ENCODE results near the gene ARHGEF37. TPM values are rescaled to one million over a fixed set of nuclear protein-coding genes. Genes with fewer than 3 reads are reported as not detected.

ARHGEF37 gene, protein sequence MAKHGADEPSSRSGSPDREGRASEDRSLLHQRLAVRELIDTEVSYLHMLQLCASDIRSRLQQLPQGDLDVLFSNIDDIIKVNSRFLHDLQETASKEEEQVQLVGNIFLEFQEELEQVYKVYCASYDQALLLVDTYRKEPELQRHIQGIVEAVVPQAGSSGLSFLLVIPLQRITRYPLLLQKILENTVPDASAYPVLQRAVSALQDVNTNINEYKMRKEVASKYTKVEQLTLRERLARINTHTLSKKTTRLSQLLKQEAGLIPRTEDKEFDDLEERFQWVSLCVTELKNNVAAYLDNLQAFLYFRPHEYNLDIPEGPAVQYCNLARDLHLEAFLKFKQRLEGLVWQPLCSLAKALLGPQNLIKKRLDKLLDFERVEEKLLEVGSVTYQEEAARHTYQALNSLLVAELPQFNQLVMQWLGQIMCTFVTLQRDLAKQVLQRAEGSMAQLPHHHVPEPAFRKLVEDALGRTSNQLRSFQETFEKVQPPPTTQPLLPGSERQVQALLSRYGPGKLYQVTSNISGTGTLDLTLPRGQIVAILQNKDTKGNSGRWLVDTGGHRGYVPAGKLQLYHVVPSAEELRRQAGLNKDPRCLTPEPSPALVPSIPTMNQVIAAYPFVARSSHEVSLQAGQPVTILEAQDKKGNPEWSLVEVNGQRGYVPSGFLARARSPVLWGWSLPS
- total RNA-seq = 1.3 TPM

DNA sequence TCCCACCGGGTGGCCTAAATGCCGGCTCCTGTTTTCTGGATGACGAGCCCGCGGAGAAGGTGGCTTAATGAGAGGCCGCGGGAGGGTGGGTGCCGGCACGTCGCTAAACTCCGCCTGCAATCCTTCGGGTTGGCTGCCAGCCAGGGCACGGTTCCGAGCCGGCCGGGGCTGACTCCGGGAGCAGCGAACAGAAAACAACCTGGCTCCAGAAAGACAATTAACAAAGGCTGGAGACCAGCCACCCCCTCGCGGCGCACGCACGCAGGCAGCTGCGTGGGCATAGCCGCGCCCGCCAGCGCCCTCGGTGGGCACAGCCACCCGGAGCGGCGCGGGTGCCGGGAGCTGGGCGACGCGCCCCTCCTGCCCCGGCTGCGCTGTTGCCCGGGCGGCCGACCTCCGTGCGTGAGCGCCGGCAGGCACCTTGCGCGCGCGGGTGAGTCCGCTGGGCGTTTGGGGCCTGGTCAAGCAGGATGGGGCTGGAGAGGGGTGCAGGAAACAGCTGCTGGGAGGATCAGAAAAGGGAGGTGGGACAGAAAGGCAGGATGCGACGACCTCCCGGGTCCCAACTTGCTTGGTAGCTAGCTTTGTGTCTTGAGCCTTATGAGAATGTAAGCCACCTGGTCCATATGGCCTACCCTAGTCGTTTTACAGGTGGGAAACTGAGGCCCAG lies at the start of gene ARHGEF37:
Gene ARHGEF37, plus strand, starts transcription at position 307 of the 670 bp plus-strand sequence. CDS start 16,272 bp downstream, outside the sequence.

DNA sequence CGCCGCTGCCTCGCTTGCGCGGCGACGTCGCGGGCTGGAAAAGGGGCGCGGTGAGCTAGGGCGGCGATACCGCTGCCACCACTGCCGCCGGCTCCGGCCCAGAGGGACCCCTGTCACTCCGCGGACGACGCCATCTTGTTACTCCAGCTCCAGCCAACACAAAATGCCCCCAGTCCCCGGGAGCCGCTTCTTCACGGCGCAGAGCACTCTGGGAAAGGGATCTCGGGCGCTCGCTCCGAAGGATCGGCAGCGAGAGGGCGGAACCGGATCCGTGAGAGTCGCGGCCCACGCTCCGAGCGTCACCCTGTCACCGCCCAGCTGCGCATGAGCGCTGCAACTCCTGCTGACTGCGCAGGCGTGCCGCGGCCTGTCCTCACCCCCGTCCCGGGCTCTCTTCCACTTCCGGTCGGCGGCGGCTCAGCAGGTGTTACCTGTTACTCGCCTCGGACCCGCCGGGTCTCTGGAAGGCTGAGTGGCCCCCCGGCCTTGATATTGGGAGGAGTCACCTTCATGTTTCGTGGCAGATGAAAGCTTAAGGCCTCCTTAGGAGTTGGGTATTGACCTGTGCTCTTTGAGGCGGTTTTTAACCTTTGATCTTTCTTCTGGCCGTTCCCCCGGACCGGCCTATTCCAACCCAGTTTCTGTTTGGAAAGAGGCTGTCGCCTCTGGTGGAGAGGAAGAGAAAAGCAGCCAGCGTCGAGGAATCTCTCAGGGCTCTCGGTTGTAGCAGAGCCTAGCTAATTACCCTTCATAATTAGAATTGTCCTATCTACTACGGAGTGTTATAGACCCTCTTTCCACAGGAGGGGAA lies 29.9 kb upstream of the ARHGEF37 start, which contains the start of gene CSNK1A1:
Gene CSNK1A1, minus strand, starts transcription at position 213 of the 811 bp plus-strand sequence. CDS start 475 bp downstream, outside the sequence.

Small RNA genes within 50 kb of the gene (small RNA-seq; reads per million reads assigned to genes)
- not detected for gene RNU6-588P (ENCODE audit: low replicate concordance)

Other genes starting within 250 kb of the ARHGEF37 start
- 33.8 TPM for gene GRPEL2, start 236.0 kb upstream of the ARHGEF37 start, total RNA-seq
- gene PCYOX1L, start 223.5 kb upstream of the ARHGEF37 start, total RNA-seq = 13.1 TPM
- not detected for gene IL17B, start 202.2 kb upstream of the ARHGEF37 start, total RNA-seq
- 387 TPM for gene CSNK1A1, start 30.1 kb upstream of the ARHGEF37 start, total RNA-seq
- gene PPARGC1B, start 148.8 kb downstream of the ARHGEF37 start, total RNA-seq = 1.3 TPM

Measured in parietal lobe (tissue), 2 donors.